ENCODE measurements around the gene USP20.

DNA sequence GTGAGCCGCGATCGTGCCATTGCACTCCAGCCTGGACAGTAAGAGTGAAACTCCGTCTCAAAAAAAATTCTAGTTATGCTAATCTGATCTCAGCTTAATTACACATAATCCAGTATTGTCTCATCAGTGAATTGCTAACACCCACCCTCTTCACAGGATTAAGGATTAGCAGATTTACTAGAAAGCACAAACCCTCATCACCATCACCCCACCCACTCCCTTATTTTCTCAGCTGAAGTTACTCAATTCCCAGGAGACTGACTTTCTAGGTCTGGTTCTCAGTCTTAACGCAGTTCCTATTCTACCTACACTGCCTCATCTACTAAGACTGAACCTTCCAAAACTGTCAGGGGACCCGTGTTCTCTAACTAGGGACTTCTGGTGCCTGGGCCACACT, 23.3 kb upstream of the USP20 start:
- TF ChIP-seq, protein P1, sequence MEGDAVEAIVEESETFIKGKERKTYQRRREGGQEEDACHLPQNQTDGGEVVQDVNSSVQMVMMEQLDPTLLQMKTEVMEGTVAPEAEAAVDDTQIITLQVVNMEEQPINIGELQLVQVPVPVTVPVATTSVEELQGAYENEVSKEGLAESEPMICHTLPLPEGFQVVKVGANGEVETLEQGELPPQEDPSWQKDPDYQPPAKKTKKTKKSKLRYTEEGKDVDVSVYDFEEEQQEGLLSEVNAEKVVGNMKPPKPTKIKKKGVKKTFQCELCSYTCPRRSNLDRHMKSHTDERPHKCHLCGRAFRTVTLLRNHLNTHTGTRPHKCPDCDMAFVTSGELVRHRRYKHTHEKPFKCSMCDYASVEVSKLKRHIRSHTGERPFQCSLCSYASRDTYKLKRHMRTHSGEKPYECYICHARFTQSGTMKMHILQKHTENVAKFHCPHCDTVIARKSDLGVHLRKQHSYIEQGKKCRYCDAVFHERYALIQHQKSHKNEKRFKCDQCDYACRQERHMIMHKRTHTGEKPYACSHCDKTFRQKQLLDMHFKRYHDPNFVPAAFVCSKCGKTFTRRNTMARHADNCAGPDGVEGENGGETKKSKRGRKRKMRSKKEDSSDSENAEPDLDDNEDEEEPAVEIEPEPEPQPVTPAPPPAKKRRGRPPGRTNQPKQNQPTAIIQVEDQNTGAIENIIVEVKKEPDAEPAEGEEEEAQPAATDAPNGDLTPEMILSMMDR (IDR thresholded peaks at IDR 0.05) = no peak
- TF ChIP-seq POLR2A (IDR thresholded peaks at IDR 0.05) = no peak
